ENCODE data around the gene DPP6. TPM values are rescaled to one million over a fixed set of nuclear protein-coding genes. Genes with fewer than 3 reads are reported as not detected.

The DPP6 gene
- total RNA-seq, 4 donors from 2014 or later = 13.4 to 33.2 (median 26.8) TPM

GRCh38 chr7:154858836-154859537 is 806.8 kb downstream of the DPP6 start:
- DNase-seq (ENCODE audit: extremely low spot score) = no peak

GRCh38 chr7:154859747-154860620 is 807.8 kb downstream of the DPP6 start:
- no peaks in the 10 kb centered on the region for H3K9me3 ChIP-seq
- no peak for DNase-seq (ENCODE audit: extremely low spot score)
- no peaks in the 10 kb centered on the region for H3K4me1 ChIP-seq
- peaks cover 0 to 6% (median 0%) of the 10 kb centered on the region in 4 donors for H3K27me3 ChIP-seq
- 90% methylated on average over 21 of the region's 21 CpGs for WGBS
- H3K4me3 ChIP-seq = no peak overlapping the region
- no peak for TF ChIP-seq CTCF (IDR thresholded peaks at IDR 0.05)
- TF ChIP-seq POLR2AphosphoS5 (IDR thresholded peaks at IDR 0.05) = no peak
- TF ChIP-seq POLR2A (IDR thresholded peaks at IDR 0.05; ENCODE audit: low read depth) = no peak
- no peak for TF ChIP-seq EP300 (IDR thresholded peaks at IDR 0.05)
- peaks cover 0 to 6% (median 0%) of the 10 kb centered on the region in 4 donors for H3K36me3 ChIP-seq
- intact Hi-C loops (cut with DNase I) = no loop called here
- H3K27ac ChIP-seq (replicated peaks in 1 of 4) = no peak overlapping the region

More at GRCh38 chr7:154858836-154859537, 806.8 kb downstream of the DPP6 start:
- TF ChIP-seq EP300 (IDR thresholded peaks at IDR 0.05) = no peak
- TF ChIP-seq CTCF (IDR thresholded peaks at IDR 0.05) = no peak
- TF ChIP-seq POLR2AphosphoS5 (IDR thresholded peaks at IDR 0.05) = no peak
- TF ChIP-seq POLR2A (IDR thresholded peaks at IDR 0.05; ENCODE audit: low read depth) = no peak
- Histone ChIP-seq H3K4me1 (no peaks in the 10 kb centered on the region), H3K4me3 (no peak overlapping the region), H3K36me3 (peaks cover 0 to 6% (median 0%) of the 10 kb centered on the region in 4 donors), H3K27ac (replicated peaks in 1 of 4) (no peak overlapping the region), H3K9me3 (no peaks in the 10 kb centered on the region), H3K27me3 (peaks cover 0 to 6% (median 0%) of the 10 kb centered on the region in 4 donors)
- intact Hi-C loops (cut with DNase I) = no loop called here
- WGBS = 89% methylated on average over 6 of the region's 19 CpGs

GRCh38 chr7:154860621-154861375 is 808.6 kb downstream of the DPP6 start:
- Histone ChIP-seq H3K36me3 (peaks cover 0 to 6% (median 0%) of the 10 kb centered on the region in 4 donors), H3K4me3 (no peak overlapping the region), H3K4me1 (no peaks in the 10 kb centered on the region), H3K9me3 (no peaks in the 10 kb centered on the region), H3K27me3 (peaks cover 0 to 6% (median 0%) of the 10 kb centered on the region in 4 donors), H3K27ac (replicated peaks in 1 of 4) (no peak overlapping the region)
- TF ChIP-seq POLR2AphosphoS5 (IDR thresholded peaks at IDR 0.05) = no peak
- TF ChIP-seq CTCF (IDR thresholded peaks at IDR 0.05) = no peak
- intact Hi-C loops (cut with DNase I) = no loop called here
- DNase-seq (ENCODE audit: extremely low spot score) = no peak
- 88% methylated on average over 4 of the region's 7 CpGs for WGBS

GRCh38 chr7:154861589-154861988 is 809.4 kb downstream of the DPP6 start:
- no peak overlapping the region for H3K27ac ChIP-seq (replicated peaks in 1 of 4)
- H3K4me3 ChIP-seq = no peak overlapping the region
- TF ChIP-seq POLR2A (IDR thresholded peaks at IDR 0.05; ENCODE audit: low read depth) (no peak), CTCF (IDR thresholded peaks at IDR 0.05) (no peak), POLR2AphosphoS5 (IDR thresholded peaks at IDR 0.05) (no peak)
- no peaks in the 10 kb centered on the region for H3K4me1 ChIP-seq
- DNase-seq (ENCODE audit: extremely low spot score) = no peak
- peaks cover 0 to 6% (median 0%) of the 10 kb centered on the region in 4 donors for H3K36me3 ChIP-seq
- intact Hi-C loops (cut with DNase I) = no loop called here
- H3K27me3 ChIP-seq = peaks cover 0 to 10% (median 0%) of the 10 kb centered on the region in 4 donors
- WGBS = 61% methylated on average over 5 of the region's 5 CpGs
- H3K9me3 ChIP-seq = no peaks in the 10 kb centered on the region
